ENCODE results near the gene KRTAP10-4.
"Not testable (repeated sequence)": the region's sequence is repeated elsewhere in the genome, so short reads cannot be mapped to it uniquely, and the experiment has no call there.

The KRTAP10-4 gene

GRCh38 chr21:44600118-44600978, 26.8 kb downstream of the KRTAP10-4 start, which contains the start of gene KRTAP10-7:
Gene KRTAP10-7 (plus strand): TSS chr21:44600597. CDS start chr21:44600622, 25 bp downstream.
- not testable (repeated sequence) for FAIRE-seq

- FAIRE-seq = not testable (repeated sequence)
Observed at GRCh38 chr21:44601091-44601490, 27.6 kb downstream of the KRTAP10-4 start.

GRCh38 chr21:44601596-44602462, 28.3 kb downstream of the KRTAP10-4 start:
- no peak for FAIRE-seq

GRCh38 chr21:44602463-44602850, 28.9 kb downstream of the KRTAP10-4 start:
- FAIRE-seq = no peak

GRCh38 chr21:44603109-44603875, 29.8 kb downstream of the KRTAP10-4 start:
- FAIRE-seq = no peak

GRCh38 chr21:44603911-44604310, 30.4 kb downstream of the KRTAP10-4 start:
- FAIRE-seq = no peak

- FAIRE-seq = no peak
Observed at GRCh38 chr21:44606495-44606894, 33.0 kb downstream of the KRTAP10-4 start.

GRCh38 chr21:44609193-44609592, 35.7 kb downstream of the KRTAP10-4 start:
- FAIRE-seq = no peak

GRCh38 chr21:44610157-44610843, 36.8 kb downstream of the KRTAP10-4 start:
- not testable (repeated sequence) for FAIRE-seq

- FAIRE-seq = no peak
Observed at GRCh38 chr21:44611551-44611950, 38.0 kb downstream of the KRTAP10-4 start.

- FAIRE-seq = no peak
Observed at GRCh38 chr21:44612029-44612486, 38.5 kb downstream of the KRTAP10-4 start, which contains the start of gene KRTAP10-8. Gene KRTAP10-8 (plus strand): TSS chr21:44612079. CDS start chr21:44612101, 22 bp downstream.

- no peak for FAIRE-seq
Observed at GRCh38 chr21:44612669-44613229, 39.2 kb downstream of the KRTAP10-4 start.

- FAIRE-seq = no peak
Observed at GRCh38 chr21:44613386-44614155, 40.0 kb downstream of the KRTAP10-4 start.

GRCh38 chr21:44614161-44614631, 40.7 kb downstream of the KRTAP10-4 start:
- FAIRE-seq = no peak

GRCh38 chr21:44614961-44615391, 41.4 kb downstream of the KRTAP10-4 start:
- FAIRE-seq = no peak

GRCh38 chr21:44615466-44615865, 41.9 kb downstream of the KRTAP10-4 start:
- no peak for FAIRE-seq

- FAIRE-seq = no peak
Observed at GRCh38 chr21:44615911-44616590, 42.5 kb downstream of the KRTAP10-4 start.

GRCh38 chr21:44616591-44616926, 43.0 kb downstream of the KRTAP10-4 start:
- no peak for FAIRE-seq

GRCh38 chr21:44617071-44617501, 43.6 kb downstream of the KRTAP10-4 start:
- FAIRE-seq = no peak

GRCh38 chr21:44618504-44618903, 45.0 kb downstream of the KRTAP10-4 start:
- no peak for FAIRE-seq
